ENCODE data around the gene VSTM1.
"Not testable (repeated sequence)": the region's sequence is repeated elsewhere in the genome, so short reads cannot be mapped to it uniquely, and the experiment has no call there.

VSTM1 gene

DNA sequence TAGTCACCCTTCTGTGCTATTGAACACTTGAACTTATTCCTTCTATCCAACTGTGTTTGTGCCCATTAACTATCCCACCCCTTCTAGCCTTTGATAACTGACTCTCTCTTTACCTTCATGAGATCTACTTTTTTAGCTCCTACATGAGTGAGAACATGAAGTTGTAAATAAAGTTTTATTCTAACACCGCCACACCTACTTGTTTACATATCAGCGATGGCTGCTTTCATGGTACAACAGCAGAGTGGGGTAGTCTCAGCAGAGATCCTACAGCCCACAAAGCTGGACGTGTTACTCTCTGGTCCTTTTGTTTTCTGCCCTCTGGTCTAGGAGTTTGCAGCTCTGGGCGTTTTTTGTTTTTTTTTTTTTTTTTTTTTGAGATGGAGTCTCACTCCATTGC is 23.7 kb downstream of the VSTM1 start:
- Histone ChIP-seq H3K4me2 (ENCODE audit: low read length) (no peak overlapping the region), H2AFZ (ENCODE audit: low read length) (no peak overlapping the region), H3K27ac (ENCODE audit: low read depth, low read length, poor library complexity, severe bottlenecking) (no peak overlapping the region), H3K4me3 (ENCODE audit: low read depth, low read length, poor library complexity, severe bottlenecking) (no peak overlapping the region), H3K4me1 (ENCODE audit: insufficient read depth, low read length, severe bottlenecking) (no peaks in the 10 kb centered on the region), H3K27me3 (ENCODE audit: insufficient read depth, low read length) (no peaks in the 10 kb centered on the region), H3K36me3 (ENCODE audit: insufficient read depth, low read length) (no peaks in the 10 kb centered on the region), H3K9me2 (ENCODE audit: low read depth, low read length) (no peaks in the 10 kb centered on the region), H4K20me1 (ENCODE audit: insufficient read depth, low read length) (no peaks in the 10 kb centered on the region), H3F3A (ENCODE audit: insufficient read depth, low read length) (no peaks in the 10 kb centered on the region), H3K9me3 (ENCODE audit: low read length) (no peaks in the 10 kb centered on the region), H3K9ac (ENCODE audit: low read length) (no peak overlapping the region), H3K79me2 (ENCODE audit: insufficient read depth, low read length) (no peaks in the 10 kb centered on the region)
- no peak for TF ChIP-seq EZH2 (IDR thresholded peaks at IDR 0.05; ENCODE audit: borderline replicate concordance, low read length)
- TF ChIP-seq CTCF (IDR thresholded peaks at IDR 0.05; ENCODE audit: low read length), result no peak

DNA sequence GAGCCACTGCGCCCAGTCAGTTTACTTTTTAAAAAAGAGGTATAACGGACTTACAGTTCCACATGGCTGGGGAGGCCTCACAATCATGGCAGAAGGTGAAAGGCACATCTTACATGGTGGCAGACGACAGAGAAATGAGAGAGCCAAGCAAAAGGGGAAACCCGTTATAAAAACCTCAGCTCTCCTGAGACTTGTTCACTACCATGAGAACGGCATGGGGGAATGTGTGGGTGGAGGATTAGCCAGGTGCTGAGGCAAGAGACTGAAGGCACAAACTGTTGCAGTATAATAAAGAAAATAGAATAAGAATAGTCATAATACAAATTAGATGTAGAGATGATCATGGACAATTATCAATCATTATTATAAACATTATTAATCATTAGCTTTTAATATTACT is 27.2 kb downstream of the VSTM1 start:
- not testable (repeated sequence) for H2AFZ ChIP-seq (ENCODE audit: low read length); H3K36me3 ChIP-seq (ENCODE audit: insufficient read depth, low read length); H3K9me2 ChIP-seq (ENCODE audit: low read depth, low read length); H3K27ac ChIP-seq (ENCODE audit: low read depth, low read length, poor library complexity, severe bottlenecking); H3K4me1 ChIP-seq (ENCODE audit: insufficient read depth, low read length, severe bottlenecking); H3K79me2 ChIP-seq (ENCODE audit: insufficient read depth, low read length); H3K4me3 ChIP-seq (ENCODE audit: low read depth, low read length, poor library complexity, severe bottlenecking); H3K9me3 ChIP-seq (ENCODE audit: low read length); H3F3A ChIP-seq (ENCODE audit: insufficient read depth, low read length); H3K27me3 ChIP-seq (ENCODE audit: insufficient read depth, low read length); H4K20me1 ChIP-seq (ENCODE audit: insufficient read depth, low read length); H3K9ac ChIP-seq (ENCODE audit: low read length); H3K4me2 ChIP-seq (ENCODE audit: low read length)

- Histone ChIP-seq H2AFZ (ENCODE audit: low read length) (no peak overlapping the region), H3K9me3 (ENCODE audit: low read length) (no peaks in the 10 kb centered on the region), H3K4me1 (ENCODE audit: insufficient read depth, low read length, severe bottlenecking) (no peaks in the 10 kb centered on the region), H3K36me3 (ENCODE audit: insufficient read depth, low read length) (no peaks in the 10 kb centered on the region), H3K4me2 (ENCODE audit: low read length) (no peak overlapping the region), H3K9ac (ENCODE audit: low read length) (no peak overlapping the region), H3K4me3 (ENCODE audit: low read depth, low read length, poor library complexity, severe bottlenecking) (no peak overlapping the region), H3F3A (ENCODE audit: insufficient read depth, low read length) (no peaks in the 10 kb centered on the region), H4K20me1 (ENCODE audit: insufficient read depth, low read length) (no peaks in the 10 kb centered on the region), H3K27me3 (ENCODE audit: insufficient read depth, low read length) (no peaks in the 10 kb centered on the region), H3K9me2 (ENCODE audit: low read depth, low read length) (no peaks in the 10 kb centered on the region), H3K79me2 (ENCODE audit: insufficient read depth, low read length) (no peaks in the 10 kb centered on the region), H3K27ac (ENCODE audit: low read depth, low read length, poor library complexity, severe bottlenecking) (no peak overlapping the region)
- TF ChIP-seq CTCF (IDR thresholded peaks at IDR 0.05; ENCODE audit: low read length) (no peak), EZH2 (IDR thresholded peaks at IDR 0.05; ENCODE audit: borderline replicate concordance, low read length) (no peak)
These were observed 28.2 kb downstream of the VSTM1 start for GRCh38 chr19:54035215-54036178.
